NK-92 (cell line): Measurements from ENCODE around the gene FAM170B.

Experiments used
- DNase-seq: peaks from one replicate; lab custom pipeline; 2025; ENCODE audit not compliant: unreplicated experiment; lab: John Stamatoyannopoulos, UW

The FAM170B gene

GRCh38 chr10:49133706-49134248 is at the start of gene FAM170B:
FAM170B (minus strand) TSS chr10:49134021; CDS start chr10:49133918, 103 bp downstream.
- DNase-seq, result no peak

GRCh38 chr10:49182776-49183175 is 49.0 kb upstream of the FAM170B start:
- no peak for DNase-seq

- no peak for DNase-seq
Measured at GRCh38 chr10:49180444-49180860, 46.6 kb upstream of the FAM170B start.

GRCh38 chr10:49179699-49180443 is 46.0 kb upstream of the FAM170B start:
- DNase-seq, result no peak

- DNase-seq, result no peak
Measured at GRCh38 chr10:49178489-49179471, 45.0 kb upstream of the FAM170B start.

- no peak for DNase-seq
Measured at GRCh38 chr10:49177391-49178355, 43.9 kb upstream of the FAM170B start.

GRCh38 chr10:49176310-49177268 is 42.8 kb upstream of the FAM170B start:
- DNase-seq, result no peak

GRCh38 chr10:49175587-49176309 is 41.9 kb upstream of the FAM170B start:
- DNase-seq, result no peak

GRCh38 chr10:49174926-49175500 is 41.2 kb upstream of the FAM170B start:
- DNase-seq, result no peak

GRCh38 chr10:49174261-49174925 is 40.6 kb upstream of the FAM170B start:
- no peak for DNase-seq

GRCh38 chr10:49173853-49174252 is 40.0 kb upstream of the FAM170B start:
- no peak for DNase-seq

- no peak for DNase-seq
Measured at GRCh38 chr10:49173201-49173772, 39.5 kb upstream of the FAM170B start.

- DNase-seq, result no peak
Measured at GRCh38 chr10:49172777-49173132, 38.9 kb upstream of the FAM170B start.

- no peak for DNase-seq
Measured at GRCh38 chr10:49172061-49172776, 38.4 kb upstream of the FAM170B start.

GRCh38 chr10:49171326-49172060 is 37.7 kb upstream of the FAM170B start:
- DNase-seq, result no peak

- DNase-seq, result no peak
Measured at GRCh38 chr10:49170632-49171325, 37.0 kb upstream of the FAM170B start.
